SU-DHL-6 (cell line): ENCODE measurements around the gene ITGB7.

Experiments
- H2AFZ ChIP-seq: fragments of 200-600 bp; sonication (generic); 2 replicates; pipeline ENCODE4 v1.6.1; 2014; ENCODE audit warnings: low read depth, mild to moderate bottlenecking, moderate library complexity, mixed read lengths, antibody characterized with exemption, low read length; ENCODE audit not compliant: severe bottlenecking
- H3F3A ChIP-seq: fragments of 200-600 bp; shearing (Covaris generic); 2 replicates; pipeline ENCODE4 v1.6.0; 2016; ENCODE audit warnings: antibody characterized with exemption, mild to moderate bottlenecking; ENCODE audit not compliant: insufficient read depth
- H3K27ac ChIP-seq: fragments of 200-600 bp; sonication (generic); 2 replicates; pipeline ENCODE4 v1.5.1; 2016; ENCODE audit warnings: low read depth, mild to moderate bottlenecking, low read length, moderate library complexity, mixed read lengths
- H3K27me3 ChIP-seq: fragments of 200-600 bp; sonication (generic), shearing (Covaris generic); 2 replicates; pipeline ENCODE4 v1.6.0; 2014; ENCODE audit warnings: mild to moderate bottlenecking, low read length
- H3K36me3 ChIP-seq: fragments of 200-600 bp; sonication (generic); 2 replicates; pipeline ENCODE4 v1.6.1; 2014; ENCODE audit warnings: mild to moderate bottlenecking, low read length, mixed read lengths
- H3K4me2 ChIP-seq: fragments of 300-600, 200-600 bp; shearing (Covaris generic), sonication (generic); 2 replicates; pipeline ENCODE4 v1.6.0; 2014; ENCODE audit warnings: low read length, low read depth, mild to moderate bottlenecking; ENCODE audit not compliant: poor library complexity, severe bottlenecking
- H3K4me3 ChIP-seq: fragments of 200-600 bp; sonication (generic); 2 replicates; pipeline ENCODE4 v1.5.1; 2014; ENCODE audit warnings: antibody characterized with exemption, low read length, mild to moderate bottlenecking, mixed read lengths; ENCODE audit not compliant: insufficient read depth, poor library complexity, severe bottlenecking
- H3K79me2 ChIP-seq: fragments of 200-600 bp; sonication (generic); 2 replicates; pipeline ENCODE4 v1.6.1; 2014; ENCODE audit warnings: mild to moderate bottlenecking, low read length, moderate library complexity; ENCODE audit not compliant: insufficient read depth
- H3K9ac ChIP-seq: fragments of 200-600 bp; sonication (generic); 2 replicates; pipeline ENCODE4 v1.7.0; 2014; ENCODE audit warnings: mild to moderate bottlenecking, low read length
- H3K9me2 ChIP-seq: fragments of 200-600 bp; sonication (generic); replicated peaks from 2 replicates; pipeline ENCODE4 v1.6.1; 2014; ENCODE audit warnings: low read length; ENCODE audit not compliant: insufficient read depth
- H3K9me3 ChIP-seq: fragments of 200-600 bp; sonication (generic); 2 replicates; pipeline ENCODE4 v1.6.1; 2014; ENCODE audit warnings: low read length, mixed read lengths; ENCODE audit not compliant: insufficient read depth
- H4K20me1 ChIP-seq: fragments of 200-600 bp; sonication (generic); 2 replicates; pipeline ENCODE4 v1.6.1; 2014; ENCODE audit warnings: low read depth, mild to moderate bottlenecking, antibody characterized with exemption, low read length, moderate library complexity, mixed read lengths
- CTCF ChIP-seq: fragments of 200-600 bp; sonication (generic); IDR thresholded peaks from one replicate; pipeline ENCODE4 v1.5.1; 2017; ENCODE audit warnings: antibody characterized with exemption, mild to moderate bottlenecking, low read length, moderate library complexity; ENCODE audit not compliant: insufficient read depth, poor library complexity, severe bottlenecking
- EZH2phosphoT487 ChIP-seq: fragments of 200-600 bp; sonication (generic), shearing (Covaris generic); conservative IDR thresholded peaks from 2 replicates; pipeline ENCODE4 v1.6.1; 2018; ENCODE audit warnings: mild to moderate bottlenecking, antibody characterized with exemption, low read length, moderate library complexity, mixed read lengths

Gene ITGB7

GRCh38 chr12:53222806-53223261 is 15.8 kb upstream of the ITGB7 start:
- Histone ChIP-seq H3K9me2 (no peaks in the 10 kb centered on the region), H3K9me3 (no peaks in the 10 kb centered on the region), H3K4me3 (no peak overlapping the region), H3F3A (peaks cover 11% of the 10 kb centered on the region), H3K36me3 (no peaks in the 10 kb centered on the region), H4K20me1 (no peaks in the 10 kb centered on the region), H3K9ac (no peak overlapping the region), H3K4me2 (no peak overlapping the region), H3K27ac (no peak overlapping the region), H3K27me3 (no peaks in the 10 kb centered on the region), H3K79me2 (no peaks in the 10 kb centered on the region), H2AFZ (no peak overlapping the region)
- no peak for TF ChIP-seq EZH2phosphoT487

GRCh38 chr12:53222170-53222721 is 15.2 kb upstream of the ITGB7 start:
- Histone ChIP-seq H3K27ac (no peak overlapping the region), H3K4me2 (peak overlapping the region; percentile 92), H3K4me3 (peak overlapping the region; percentile 54)

GRCh38 chr12:53221203-53222080 is 14.4 kb upstream of the ITGB7 start:
- peaks cover 11% of the 10 kb centered on the region for H3F3A ChIP-seq
- no peaks in the 10 kb centered on the region for H4K20me1 ChIP-seq
- no peaks in the 10 kb centered on the region for H3K27me3 ChIP-seq
- no peaks in the 10 kb centered on the region for H3K79me2 ChIP-seq
- no peaks in the 10 kb centered on the region for H3K9me2 ChIP-seq
- H3K36me3 ChIP-seq, result no peaks in the 10 kb centered on the region
- H3K27ac ChIP-seq, result peak overlapping the region; percentile 90
- H3K4me3 ChIP-seq, result peak overlapping the region; percentile 54
- H3K9ac ChIP-seq, result peak overlapping the region; percentile 69
- no peaks in the 10 kb centered on the region for H3K9me3 ChIP-seq
- H2AFZ ChIP-seq, result peak overlapping the region; percentile 95
- TF ChIP-seq EZH2phosphoT487, result no peak
- TF ChIP-seq CTCF, result peak; percentile 48
- H3K4me2 ChIP-seq, result peak overlapping the region; percentile 92

More at GRCh38 chr12:53222170-53222721, 15.2 kb upstream of the ITGB7 start:
- H4K20me1 ChIP-seq, result no peaks in the 10 kb centered on the region
- no peak for TF ChIP-seq EZH2phosphoT487
- no peak for TF ChIP-seq CTCF
- no peaks in the 10 kb centered on the region for H3K79me2 ChIP-seq
- H3K9me3 ChIP-seq, result no peaks in the 10 kb centered on the region
- H3K27me3 ChIP-seq, result no peaks in the 10 kb centered on the region
- H3K9ac ChIP-seq, result peak overlapping the region; percentile 69; the same call in 1 of the 2 replicates
- H3F3A ChIP-seq, result peaks cover 11% of the 10 kb centered on the region
- H2AFZ ChIP-seq, result no peak overlapping the region
- no peaks in the 10 kb centered on the region for H3K9me2 ChIP-seq
- H3K36me3 ChIP-seq, result no peaks in the 10 kb centered on the region
